ENCODE results near the gene LRMDA. TPM values are rescaled to one million over a fixed set of nuclear protein-coding genes. Genes with fewer than 3 reads are reported as not detected.
A peak's percentile ranks its signal among the peaks of the same experiment; 100 is the strongest.

LRMDA gene
- total and polyA plus RNA-seq, 2 donors (not counting 3 experiments of a cell fraction or from before 2014, with no cell fraction given), result 9.7 to 18.0 TPM

DNA sequence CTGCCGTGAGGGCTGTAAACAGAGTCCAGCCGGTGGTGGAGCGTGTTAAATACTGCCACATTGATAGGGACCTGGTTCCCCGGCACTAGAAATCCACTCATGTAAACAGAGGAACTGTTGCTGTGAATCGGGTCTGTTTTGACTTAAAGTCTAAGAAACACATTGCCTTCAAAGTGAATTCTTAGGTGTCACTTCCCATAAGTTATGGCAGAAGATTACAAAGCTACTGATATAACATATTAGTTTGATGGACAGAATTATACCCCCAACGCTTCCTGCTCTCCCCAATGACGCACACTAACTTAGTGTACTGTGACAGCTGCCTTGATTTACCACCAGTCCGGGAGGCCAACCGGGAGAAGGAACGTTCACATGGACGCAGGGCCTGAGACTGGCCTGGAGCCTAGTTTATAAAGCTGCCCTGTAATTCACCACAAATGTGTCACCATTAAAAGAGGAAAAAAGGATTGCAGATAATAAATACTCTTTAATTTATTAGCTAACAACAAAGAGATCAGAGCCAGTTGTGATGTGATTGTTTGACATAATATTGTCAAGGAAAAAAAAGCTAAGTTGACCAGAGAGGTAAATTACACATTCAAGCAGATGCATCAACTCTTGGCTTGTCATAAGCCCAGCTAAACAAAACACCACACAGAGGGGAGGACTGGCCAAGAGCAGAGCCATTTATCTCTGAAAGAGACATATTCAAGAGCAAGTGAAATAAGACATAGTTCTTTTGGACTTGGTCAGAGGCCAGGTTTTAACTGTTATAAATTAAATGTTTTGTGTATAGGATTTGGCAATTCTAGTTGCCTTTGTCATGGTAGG is 820.6 kb downstream of the LRMDA start:
- POLR2A ChIA-PET, result no interaction called here
- CTCF ChIA-PET, result no interaction called here
- no peaks in the 10 kb centered on the region for H3K27me3 ChIP-seq (ENCODE audit: control insufficient read depth in 2 of 2, insufficient read depth in 2 of 2, low read length in 2 of 2)
- H3K9ac ChIP-seq (replicated peaks; ENCODE audit: extremely low read depth, insufficient read depth, low read length), result no peak overlapping the region
- H4K20me1 ChIP-seq (replicated peaks; ENCODE audit: control insufficient read depth, extremely low read depth, insufficient read depth, low read length), result no peaks in the 10 kb centered on the region
- FAIRE-seq (no peak), DNase-seq (ENCODE audit: low read depth, low spot score) (peak; percentile 60)
- dilution Hi-C loops (cut with MboI; ENCODE audit: extremely low pct_ligation_motif_present, low sequenced_read_pairs) (no loop called here), intact Hi-C loops (cut with micrococcal nuclease) (no loop called here)
- H3K9me3 ChIP-seq (replicated peaks; ENCODE audit: control insufficient read depth, insufficient read depth, low read length), result no peaks in the 10 kb centered on the region
- no peaks in the 10 kb centered on the region for H3K9me1 ChIP-seq (replicated peaks; ENCODE audit: control insufficient read depth, extremely low read depth, insufficient read depth, low read length)
- H3K4me2 ChIP-seq (ENCODE audit: insufficient read depth, low read length), result no peak overlapping the region
- no peaks in the 10 kb centered on the region for H3K79me2 ChIP-seq (ENCODE audit: control insufficient read depth, insufficient read depth, low read length)
- H3K4me1 ChIP-seq (ENCODE audit: control insufficient read depth, extremely low read depth, insufficient read depth, low read length), result no peaks in the 10 kb centered on the region
- no peak overlapping the region for H3K27ac ChIP-seq (ENCODE audit: insufficient read depth, low read depth, low read length)
- H3K4me3 ChIP-seq (replicated peaks in 1 of 3; ENCODE audit: insufficient read depth in 1 of 3, low read depth in 1 of 3, low read length in 3 of 3), result no peak overlapping the region
- no peak overlapping the region for H2AFZ ChIP-seq (ENCODE audit: low read depth, low read length)
- no TSS peak for BruUV-seq (replicated peaks)
- no peak for TF ChIP-seq MYC (IDR thresholded peaks at IDR 0.05; ENCODE audit: low read depth, low read length)
- TF ChIP-seq POLR2AphosphoS5 (IDR thresholded peaks at IDR 0.05; ENCODE audit: insufficient read depth, low read depth, low read length), result no peak
- no peak for TF ChIP-seq POLR2A (IDR thresholded peaks at IDR 0.05; ENCODE audit: low read depth, low read length)
- no peak for TF ChIP-seq FOS (IDR thresholded peaks at IDR 0.05; ENCODE audit: borderline replicate concordance, insufficient read depth, low read length)
- TF ChIP-seq, protein P1, sequence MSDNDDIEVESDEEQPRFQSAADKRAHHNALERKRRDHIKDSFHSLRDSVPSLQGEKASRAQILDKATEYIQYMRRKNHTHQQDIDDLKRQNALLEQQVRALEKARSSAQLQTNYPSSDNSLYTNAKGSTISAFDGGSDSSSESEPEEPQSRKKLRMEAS (IDR thresholded peaks at IDR 0.05; ENCODE audit: insufficient read depth, insufficient read length), result no peak
- TF ChIP-seq EZH2 (IDR thresholded peaks at IDR 0.05; ENCODE audit: borderline replicate concordance, low read depth, low read length, severe bottlenecking), result no peak
- no peak for TF ChIP-seq GATA2 (IDR thresholded peaks at IDR 0.05; ENCODE audit: insufficient read depth, insufficient read length, low read depth, low read length)
- TF ChIP-seq JUN (IDR thresholded peaks at IDR 0.05; ENCODE audit: borderline replicate concordance, insufficient read depth, insufficient read length, low read depth), result no peak
- TF ChIP-seq, protein P2, sequence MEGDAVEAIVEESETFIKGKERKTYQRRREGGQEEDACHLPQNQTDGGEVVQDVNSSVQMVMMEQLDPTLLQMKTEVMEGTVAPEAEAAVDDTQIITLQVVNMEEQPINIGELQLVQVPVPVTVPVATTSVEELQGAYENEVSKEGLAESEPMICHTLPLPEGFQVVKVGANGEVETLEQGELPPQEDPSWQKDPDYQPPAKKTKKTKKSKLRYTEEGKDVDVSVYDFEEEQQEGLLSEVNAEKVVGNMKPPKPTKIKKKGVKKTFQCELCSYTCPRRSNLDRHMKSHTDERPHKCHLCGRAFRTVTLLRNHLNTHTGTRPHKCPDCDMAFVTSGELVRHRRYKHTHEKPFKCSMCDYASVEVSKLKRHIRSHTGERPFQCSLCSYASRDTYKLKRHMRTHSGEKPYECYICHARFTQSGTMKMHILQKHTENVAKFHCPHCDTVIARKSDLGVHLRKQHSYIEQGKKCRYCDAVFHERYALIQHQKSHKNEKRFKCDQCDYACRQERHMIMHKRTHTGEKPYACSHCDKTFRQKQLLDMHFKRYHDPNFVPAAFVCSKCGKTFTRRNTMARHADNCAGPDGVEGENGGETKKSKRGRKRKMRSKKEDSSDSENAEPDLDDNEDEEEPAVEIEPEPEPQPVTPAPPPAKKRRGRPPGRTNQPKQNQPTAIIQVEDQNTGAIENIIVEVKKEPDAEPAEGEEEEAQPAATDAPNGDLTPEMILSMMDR (IDR thresholded peaks at IDR 0.05; ENCODE audit: extremely low read depth in 1 of 2, insufficient read depth in 1 of 2, low read depth in 1 of 2, low read length in 2 of 2), result no peak
- no peaks in the 10 kb centered on the region for H3K36me3 ChIP-seq (ENCODE audit: control insufficient read depth in 2 of 2, extremely low read depth in 1 of 2, insufficient read depth in 2 of 2, low read length in 2 of 2)
